Activated CD4-positive, alpha-beta T cell treated with anti-CD3 and anti-CD28 coated beads, Interleukin-2, amount 10 ng/mL, durations not matched to agents 24 days and 14 days (primary cell): ENCODE data around the gene POLRMT. TPM values are rescaled to one million over a fixed set of nuclear protein-coding genes. Genes with fewer than 3 reads are reported as not detected.
"Not testable (repeated sequence)": the region's sequence is repeated elsewhere in the genome, so short reads cannot be mapped to it uniquely, and the experiment has no call there.

Source experiments
- DNase-seq: peaks from one replicate; pipeline ENCODE4 v3.0.0; 2022
- H3K27ac Mint-ChIP-seq: one replicate; pipeline ENCODE4 v1.8.0; 2022; ENCODE audit warnings: mild to moderate bottlenecking, mixed read lengths
- H3K27me3 Mint-ChIP-seq: one replicate; pipeline ENCODE4 v1.8.0; 2022; ENCODE audit warnings: mixed read lengths
- H3K36me3 Mint-ChIP-seq: one replicate; pipeline ENCODE4 v1.8.0; 2022; ENCODE audit warnings: low read depth, mild to moderate bottlenecking, mixed read lengths
- H3K4me1 Mint-ChIP-seq: one replicate; pipeline ENCODE4 v1.8.0; 2021; ENCODE audit warnings: mixed read lengths
- H3K4me3 Mint-ChIP-seq: one replicate; pipeline ENCODE4 v1.8.0; 2022; ENCODE audit warnings: mild to moderate bottlenecking, moderate library complexity, mixed read lengths
- H3K9me3 Mint-ChIP-seq: one replicate; pipeline ENCODE4 v1.8.0; 2021; ENCODE audit warnings: mixed read lengths
- intact Hi-C: fragments of 100-400 bp; cut with micrococcal nuclease; formaldehyde crosslinking; loops from one replicate; pipeline ENCODE4 v1.15.1; 2023
- total RNA-seq: library from RNA; stranded (reverse); gene quantifications from 2 replicates; pipeline ENCODE4 v1.2.3, GENCODE V29; 2022

The POLRMT gene
- total RNA-seq, 1 donor from 2014 or later = 103 TPM

DNA sequence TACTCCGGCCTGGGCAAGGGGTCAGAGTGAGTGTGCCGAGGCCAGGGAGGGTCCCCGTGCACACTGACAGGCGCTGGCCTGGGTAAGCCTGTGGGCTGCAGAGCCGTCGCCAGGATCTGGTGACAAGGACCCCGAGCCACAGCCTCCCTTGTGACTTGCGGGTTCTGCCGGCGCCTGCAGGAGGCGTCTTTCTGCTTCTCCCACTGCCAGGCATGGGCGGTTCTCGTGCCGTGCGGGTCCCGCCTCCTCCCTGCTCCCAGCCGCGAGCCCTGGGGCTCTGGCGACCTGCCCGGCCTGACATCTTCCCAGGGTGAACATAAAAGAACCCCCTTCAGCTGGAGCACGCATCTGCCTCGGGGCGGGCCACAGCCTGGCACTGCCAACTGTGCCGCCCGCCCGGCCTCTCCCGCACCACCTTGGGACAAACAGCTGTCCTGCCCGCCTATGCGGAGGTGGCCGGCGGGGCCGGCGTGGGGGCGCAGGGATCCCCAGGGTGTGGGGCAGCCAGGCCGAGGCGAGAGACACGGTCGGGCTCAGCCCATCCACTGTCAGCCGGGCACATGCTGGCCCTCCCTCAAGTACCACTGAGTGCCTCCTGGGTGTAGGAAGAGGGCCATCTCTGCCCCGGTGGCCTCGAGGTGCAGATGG, 45.1 kb downstream of the POLRMT start:
- intact Hi-C loops = loop anchor here (1.0 to 5.0 kb wide), 3 partner anchors 15 to 144 kb away; partner anchors contain the start of genes BSG and RNF126
- DNase-seq = peak; percentile 88
- peaks cover 13% of the 10 kb centered on the region for H3K27me3 Mint-ChIP-seq
- no peaks in the 10 kb centered on the region for H3K36me3 Mint-ChIP-seq
- peak overlapping the region; percentile 28 for H3K4me3 Mint-ChIP-seq
- H3K27ac Mint-ChIP-seq = no peak overlapping the region
- peaks cover 2% of the 10 kb centered on the region for H3K4me1 Mint-ChIP-seq
- no peaks in the 10 kb centered on the region for H3K9me3 Mint-ChIP-seq

DNA sequence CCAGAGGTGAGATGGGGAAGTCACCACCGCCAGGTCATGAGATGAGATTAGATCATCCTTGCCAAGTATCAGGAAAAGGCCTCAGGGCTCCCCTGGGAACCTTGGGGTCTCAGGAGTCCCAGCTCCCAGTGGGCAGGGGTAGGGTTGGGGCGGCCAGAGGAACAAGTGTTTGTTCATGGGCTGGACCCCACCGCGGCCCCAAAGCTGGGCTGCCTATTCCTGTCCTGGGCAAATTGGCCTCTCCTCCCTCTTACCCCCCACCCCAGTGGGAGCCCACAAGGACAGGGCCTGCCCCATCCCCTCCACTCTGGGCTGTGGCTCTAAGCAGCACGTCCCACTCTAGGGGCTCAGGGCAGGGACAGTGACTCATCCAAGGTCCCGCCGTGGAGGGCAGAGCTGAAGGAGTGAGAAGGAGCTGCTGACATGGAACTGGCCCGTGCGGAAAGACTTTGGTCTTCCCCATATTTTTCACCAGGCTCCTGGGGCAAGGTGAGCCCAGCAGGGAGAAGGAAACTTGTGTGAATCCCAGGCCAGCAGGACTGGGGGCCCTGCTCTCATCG, 47.7 kb downstream of the POLRMT start:
- Mint-ChIP-seq H3K4me3 (no peak overlapping the region), H3K9me3 (no peaks in the 10 kb centered on the region), H3K27ac (no peak overlapping the region), H3K36me3 (peaks cover 7% of the 10 kb centered on the region), H3K4me1 (peaks cover 2% of the 10 kb centered on the region), H3K27me3 (peaks cover 7% of the 10 kb centered on the region)
- DNase-seq = no peak
- intact Hi-C loops = loop anchor here (2.0 to 5.0 kb wide), 2 partner anchors 47 to 147 kb away; partner anchors contain the start of gene POLRMT

DNA sequence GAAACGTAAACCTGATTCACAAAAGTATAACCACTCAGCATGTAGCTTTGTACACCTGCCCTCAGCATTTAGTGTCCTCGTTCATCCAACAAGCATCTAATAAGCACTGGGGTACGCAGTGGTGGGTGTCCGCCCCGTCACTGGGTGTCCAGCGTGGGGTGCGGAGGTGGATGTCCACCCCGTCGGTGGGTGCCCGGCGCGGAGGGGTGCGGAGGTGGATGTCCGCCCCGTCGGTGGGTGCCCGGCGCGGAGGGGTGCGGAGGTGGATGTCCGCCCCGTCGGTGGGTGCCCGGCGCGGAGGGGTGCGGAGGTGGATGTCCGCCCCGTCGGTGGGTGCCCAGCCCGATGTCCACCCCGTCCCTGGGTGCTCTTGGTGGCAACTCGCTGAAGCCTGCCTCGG, 48.2 kb downstream of the POLRMT start:
- not testable (repeated sequence) for H3K4me3 Mint-ChIP-seq, H3K9me3 Mint-ChIP-seq, H3K36me3 Mint-ChIP-seq, DNase-seq, H3K4me1 Mint-ChIP-seq, H3K27ac Mint-ChIP-seq, H3K27me3 Mint-ChIP-seq
- intact Hi-C loops = loop anchor here (2.0 to 5.0 kb wide), 2 partner anchors 48 to 147 kb away; partner anchors contain the start of gene POLRMT

- Mint-ChIP-seq H3K4me3 (no peak overlapping the region), H3K27me3 (peaks cover 5% of the 10 kb centered on the region), H3K9me3 (no peaks in the 10 kb centered on the region), H3K27ac (no peak overlapping the region), H3K36me3 (peaks cover 10% of the 10 kb centered on the region), H3K4me1 (peaks cover 2% of the 10 kb centered on the region)
- peak; percentile 91 for DNase-seq
- intact Hi-C loops = loop anchor here (2.0 to 5.0 kb wide), 2 partner anchors 48 to 148 kb away; partner anchors contain the start of gene POLRMT
Observed at GRCh38 chr19:584240-585001, 48.9 kb downstream of the POLRMT start.

DNA sequence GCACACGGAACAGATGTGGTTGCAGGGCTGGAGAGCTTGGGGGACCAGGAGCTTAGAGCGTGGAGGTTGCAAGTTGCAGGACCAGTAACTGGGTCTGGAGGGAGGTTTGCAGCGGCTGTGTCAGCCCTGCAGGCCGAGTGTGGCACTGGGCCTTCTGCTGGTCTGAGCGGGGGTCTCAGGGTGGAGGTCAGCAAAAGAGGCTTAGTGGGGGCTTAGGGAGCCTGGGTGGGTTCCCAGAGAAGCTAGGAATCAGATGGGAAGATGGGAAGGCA, 49.4 kb downstream of the POLRMT start:
- DNase-seq = no peak
- no peak overlapping the region for H3K27ac Mint-ChIP-seq
- H3K9me3 Mint-ChIP-seq = no peaks in the 10 kb centered on the region
- peaks cover 2% of the 10 kb centered on the region for H3K4me1 Mint-ChIP-seq
- peaks cover 12% of the 10 kb centered on the region for H3K36me3 Mint-ChIP-seq
- intact Hi-C loops = loop anchor here (2.0 kb wide), 1 partner anchor 49 kb away; the partner anchor contains the start of gene POLRMT
- H3K4me3 Mint-ChIP-seq = no peak overlapping the region
- H3K27me3 Mint-ChIP-seq = peaks cover 3% of the 10 kb centered on the region

GRCh38 chr19:583198-583967, 50.0 kb downstream of the POLRMT start:
- Mint-ChIP-seq H3K36me3 (peaks cover 12% of the 10 kb centered on the region), H3K27me3 (peaks cover 2% of the 10 kb centered on the region), H3K9me3 (no peaks in the 10 kb centered on the region), H3K4me3 (no peak overlapping the region), H3K27ac (no peak overlapping the region), H3K4me1 (peaks cover 2% of the 10 kb centered on the region)
- intact Hi-C loops = no loop called here
- DNase-seq = no peak

GRCh38 chr19:582497-583197, 50.7 kb downstream of the POLRMT start:
- Mint-ChIP-seq H3K4me3 (no peak overlapping the region), H3K36me3 (peaks cover 13% of the 10 kb centered on the region), H3K4me1 (peaks cover 2% of the 10 kb centered on the region), H3K27ac (no peak overlapping the region), H3K9me3 (no peaks in the 10 kb centered on the region), H3K27me3 (no peaks in the 10 kb centered on the region)
- intact Hi-C loops = no loop called here
- no peak for DNase-seq

- peaks cover 13% of the 10 kb centered on the region for H3K36me3 Mint-ChIP-seq
- no peak overlapping the region for H3K4me3 Mint-ChIP-seq
- DNase-seq = no peak
- intact Hi-C loops = no loop called here
- H3K27me3 Mint-ChIP-seq = no peaks in the 10 kb centered on the region
- H3K27ac Mint-ChIP-seq = no peak overlapping the region
- no peaks in the 10 kb centered on the region for H3K9me3 Mint-ChIP-seq
- peaks cover 2% of the 10 kb centered on the region for H3K4me1 Mint-ChIP-seq
Observed at GRCh38 chr19:581399-582111, 51.8 kb downstream of the POLRMT start.

- intact Hi-C loops = no loop called here
- peaks cover 3% of the 10 kb centered on the region for H3K4me1 Mint-ChIP-seq
- no peak overlapping the region for H3K27ac Mint-ChIP-seq
- H3K9me3 Mint-ChIP-seq = no peaks in the 10 kb centered on the region
- peaks cover 15% of the 10 kb centered on the region for H3K36me3 Mint-ChIP-seq
- no peaks in the 10 kb centered on the region for H3K27me3 Mint-ChIP-seq
- DNase-seq = no peak
- no peak overlapping the region for H3K4me3 Mint-ChIP-seq
Observed at GRCh38 chr19:580274-580835, 53.0 kb downstream of the POLRMT start.

DNA sequence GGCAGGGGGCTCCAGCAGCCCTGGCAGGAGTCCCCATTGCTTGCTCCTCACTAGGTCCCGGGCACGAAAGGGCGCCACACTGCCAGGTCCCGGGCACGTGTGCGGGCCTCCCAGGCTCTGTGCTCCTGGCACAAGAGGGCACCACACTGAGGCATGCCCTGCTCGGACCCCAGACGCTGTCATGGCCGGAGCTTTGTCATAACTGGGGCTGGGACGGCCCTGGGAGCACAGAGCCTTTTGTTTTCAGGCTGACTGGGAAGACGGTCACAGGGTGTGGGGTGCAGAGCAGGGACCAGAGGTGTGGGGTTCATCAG, 53.5 kb downstream of the POLRMT start:
- Mint-ChIP-seq H3K9me3 (no peaks in the 10 kb centered on the region), H3K4me3 (no peak overlapping the region), H3K27me3 (no peaks in the 10 kb centered on the region), H3K4me1 (peaks cover 7% of the 10 kb centered on the region), H3K27ac (no peak overlapping the region), H3K36me3 (peaks cover 16% of the 10 kb centered on the region)
- intact Hi-C loops = no loop called here
- no peak for DNase-seq

DNA sequence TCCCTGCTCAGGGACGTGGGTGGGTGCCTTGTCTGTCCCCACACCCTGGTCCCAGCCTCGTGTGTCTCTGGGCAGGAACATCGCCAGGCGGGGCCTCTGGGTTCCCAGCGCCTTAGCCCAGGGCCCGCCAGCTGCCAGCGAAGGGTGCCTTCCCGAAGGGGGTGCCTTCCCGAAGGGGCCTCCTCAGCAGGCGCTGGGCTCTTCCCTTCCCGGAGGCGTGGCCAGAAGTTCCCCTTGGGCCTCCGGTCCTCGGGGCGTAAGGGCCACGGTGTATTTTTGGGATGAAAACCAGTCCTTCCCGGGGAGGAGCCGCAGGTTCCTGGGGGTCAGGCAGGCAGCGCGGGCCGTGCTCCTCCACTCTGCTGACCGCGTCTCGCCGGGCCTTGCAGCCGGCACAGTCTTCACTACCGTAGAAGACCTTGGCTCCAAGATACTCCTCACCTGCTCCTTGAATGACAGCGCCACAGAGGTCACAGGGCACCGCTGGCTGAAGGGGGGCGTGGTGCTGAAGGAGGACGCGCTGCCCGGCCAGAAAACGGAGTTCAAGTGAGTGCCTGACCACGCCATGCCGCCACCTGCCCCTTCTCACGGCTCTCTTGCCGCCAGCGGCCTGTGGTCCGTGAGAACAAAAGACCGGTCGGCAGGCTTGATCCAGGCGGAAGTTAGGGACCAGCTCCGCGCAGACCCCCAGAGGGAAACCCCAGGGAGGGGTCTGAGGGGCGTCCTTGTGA, 54.1 kb downstream of the POLRMT start:
- peaks cover 16% of the 10 kb centered on the region for H3K36me3 Mint-ChIP-seq
- H3K27me3 Mint-ChIP-seq = no peaks in the 10 kb centered on the region
- no peak overlapping the region for H3K4me3 Mint-ChIP-seq
- H3K4me1 Mint-ChIP-seq = peaks cover 10% of the 10 kb centered on the region
- intact Hi-C loops = no loop called here
- H3K9me3 Mint-ChIP-seq = no peaks in the 10 kb centered on the region
- DNase-seq = no peak
- no peak overlapping the region for H3K27ac Mint-ChIP-seq
